GM23338 (cell line): ENCODE results near the gene MAP2K1.

Experiments used
- CREB1 ChIP-seq: fragments of 250-450 bp; sonication (Bioruptor Pico); IDR thresholded peaks from 2 replicates; pipeline ENCODE4 v1.5.0; 2020; ENCODE audit warnings: low read depth, mild to moderate bottlenecking, moderate library complexity
- EZH2 ChIP-seq: fragments of 200-600 bp; sonication (generic); IDR thresholded peaks from one replicate; pipeline ENCODE4 v1.8.0; 2017; ENCODE audit warnings: antibody characterized with exemption, mild to moderate bottlenecking, low read depth; ENCODE audit not compliant: unreplicated experiment
- EZH2phosphoT487 ChIP-seq: fragments of 200-600 bp; sonication (generic); IDR thresholded peaks from one replicate; pipeline ENCODE4 v1.8.1; 2018; ENCODE audit warnings: antibody characterized with exemption; ENCODE audit not compliant: unreplicated experiment
- JUNB ChIP-seq: IDR thresholded peaks from one replicate; pipeline ENCODE4 v1.6.1; 2016; ENCODE audit warnings: antibody characterized with exemption; ENCODE audit not compliant: unreplicated experiment
- NANOG ChIP-seq: IDR thresholded peaks from 2 replicates; pipeline ENCODE4 v1.6.1; 2016; ENCODE audit warnings: antibody characterized with exemption, borderline replicate concordance
- POLR2AphosphoS5 ChIP-seq: IDR thresholded peaks from 2 replicates; pipeline ENCODE4 v1.6.1; 2016; ENCODE audit warnings: antibody characterized with exemption, low read depth
- STAT1 ChIP-seq: IDR thresholded peaks from one replicate; pipeline ENCODE4 v1.6.1; 2016; ENCODE audit warnings: antibody characterized with exemption; ENCODE audit not compliant: unreplicated experiment
- ZNF114 ChIP-seq: fragments of 250-450 bp; sonication (Bioruptor Pico); IDR thresholded peaks from 2 replicates; pipeline ENCODE4 v1.5.0; 2020; ENCODE audit warnings: mild to moderate bottlenecking, moderate library complexity
- ZNF331 ChIP-seq: fragments of 250-450 bp; sonication (Bioruptor Pico); IDR thresholded peaks from 2 replicates; pipeline ENCODE4 v1.5.0; 2020; ENCODE audit warnings: low read depth, mild to moderate bottlenecking, moderate library complexity
- TF ChIP-seq, protein P1 (sequence below), 2 experiments: fragments of 200-600 bp in 1 of 2; sonication (generic) in 1 of 2; conservative IDR thresholded peaks; 2 replicates each; pipeline versions ENCODE4 v1.5.1 to v1.6.1; 2016 to 2017; ENCODE audit warnings: antibody characterized with exemption in 2 of 2, low read depth in 2 of 2, mild to moderate bottlenecking in 2 of 2, moderate library complexity in 1 of 2
- TF ChIP-seq, protein P2 (sequence below): IDR thresholded peaks from 2 replicates; pipeline ENCODE4 v1.6.1; 2016; ENCODE audit warnings: antibody characterized with exemption
- TF ChIP-seq, protein P3 (sequence below): IDR thresholded peaks from one replicate; pipeline ENCODE4 v1.6.1; 2018; ENCODE audit warnings: antibody characterized with exemption; ENCODE audit not compliant: unreplicated experiment
- TF ChIP-seq, protein P4 (sequence below): fragments of 250-450 bp; sonication (Bioruptor Pico); IDR thresholded peaks from 2 replicates; pipeline ENCODE4 v1.5.0; 2020; ENCODE audit warnings: mild to moderate bottlenecking, moderate library complexity

DNA sequence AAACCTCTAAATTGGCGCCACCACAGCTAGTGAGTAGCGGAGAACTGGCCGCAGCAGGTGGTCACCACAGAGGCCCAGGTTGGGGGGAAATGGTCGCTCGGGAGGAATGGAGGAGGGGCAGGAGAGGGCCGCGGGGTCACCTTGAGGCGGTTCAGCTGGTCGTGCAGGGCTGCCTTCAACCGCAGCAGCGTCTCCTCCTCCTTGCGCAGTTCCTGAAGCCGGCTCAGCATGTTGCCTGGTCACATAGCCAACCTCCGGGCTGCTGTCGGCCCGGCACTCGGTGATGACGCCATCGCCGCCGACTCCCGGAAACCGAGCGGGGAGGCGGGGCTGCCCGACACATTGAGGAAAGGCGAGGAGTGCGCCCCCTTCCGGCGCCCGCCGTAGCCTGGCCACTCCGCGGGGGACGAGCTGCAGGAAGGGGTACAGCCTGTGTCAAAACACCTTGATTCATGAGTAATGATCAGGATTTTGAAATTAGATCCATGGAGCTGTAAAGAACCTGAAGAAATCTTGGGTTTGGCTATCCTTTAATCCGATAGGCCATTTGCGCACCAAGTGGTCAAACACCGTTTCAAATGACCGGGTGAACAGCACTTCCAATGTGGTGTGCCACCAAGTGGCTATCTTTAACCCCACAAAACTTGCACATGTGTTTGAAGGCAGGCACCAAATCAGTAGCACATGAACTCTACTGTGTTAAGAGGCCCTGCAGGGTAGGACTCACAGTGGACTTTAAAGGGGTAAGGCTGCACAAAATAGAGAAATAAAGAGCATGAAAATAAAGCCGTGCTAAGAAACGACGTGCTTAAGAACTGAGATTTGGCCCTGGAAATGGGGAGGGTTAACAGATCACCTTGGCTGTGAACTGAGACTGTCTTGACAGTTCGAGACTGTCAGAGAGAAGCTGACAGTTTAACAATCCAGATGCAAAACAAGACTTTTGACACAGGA is 111.1 kb downstream of the MAP2K1 start, which contains the start of gene SNAPC5:
- TF ChIP-seq, protein P1, sequence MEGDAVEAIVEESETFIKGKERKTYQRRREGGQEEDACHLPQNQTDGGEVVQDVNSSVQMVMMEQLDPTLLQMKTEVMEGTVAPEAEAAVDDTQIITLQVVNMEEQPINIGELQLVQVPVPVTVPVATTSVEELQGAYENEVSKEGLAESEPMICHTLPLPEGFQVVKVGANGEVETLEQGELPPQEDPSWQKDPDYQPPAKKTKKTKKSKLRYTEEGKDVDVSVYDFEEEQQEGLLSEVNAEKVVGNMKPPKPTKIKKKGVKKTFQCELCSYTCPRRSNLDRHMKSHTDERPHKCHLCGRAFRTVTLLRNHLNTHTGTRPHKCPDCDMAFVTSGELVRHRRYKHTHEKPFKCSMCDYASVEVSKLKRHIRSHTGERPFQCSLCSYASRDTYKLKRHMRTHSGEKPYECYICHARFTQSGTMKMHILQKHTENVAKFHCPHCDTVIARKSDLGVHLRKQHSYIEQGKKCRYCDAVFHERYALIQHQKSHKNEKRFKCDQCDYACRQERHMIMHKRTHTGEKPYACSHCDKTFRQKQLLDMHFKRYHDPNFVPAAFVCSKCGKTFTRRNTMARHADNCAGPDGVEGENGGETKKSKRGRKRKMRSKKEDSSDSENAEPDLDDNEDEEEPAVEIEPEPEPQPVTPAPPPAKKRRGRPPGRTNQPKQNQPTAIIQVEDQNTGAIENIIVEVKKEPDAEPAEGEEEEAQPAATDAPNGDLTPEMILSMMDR (conservative IDR thresholded peaks at IDR 0.05; ENCODE audit: low read depth in 2 of 2), result peak; percentile 85 to 95
- TF ChIP-seq, protein P2, sequence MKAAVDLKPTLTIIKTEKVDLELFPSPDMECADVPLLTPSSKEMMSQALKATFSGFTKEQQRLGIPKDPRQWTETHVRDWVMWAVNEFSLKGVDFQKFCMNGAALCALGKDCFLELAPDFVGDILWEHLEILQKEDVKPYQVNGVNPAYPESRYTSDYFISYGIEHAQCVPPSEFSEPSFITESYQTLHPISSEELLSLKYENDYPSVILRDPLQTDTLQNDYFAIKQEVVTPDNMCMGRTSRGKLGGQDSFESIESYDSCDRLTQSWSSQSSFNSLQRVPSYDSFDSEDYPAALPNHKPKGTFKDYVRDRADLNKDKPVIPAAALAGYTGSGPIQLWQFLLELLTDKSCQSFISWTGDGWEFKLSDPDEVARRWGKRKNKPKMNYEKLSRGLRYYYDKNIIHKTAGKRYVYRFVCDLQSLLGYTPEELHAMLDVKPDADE, result peak; percentile 83
- no peak for TF ChIP-seq EZH2phosphoT487
- TF ChIP-seq EZH2, result no peak
- peak; percentile 93 for TF ChIP-seq POLR2AphosphoS5
- TF ChIP-seq CREB1, result peak; percentile 97
- no peak for TF ChIP-seq JUNB
- TF ChIP-seq, protein P3, sequence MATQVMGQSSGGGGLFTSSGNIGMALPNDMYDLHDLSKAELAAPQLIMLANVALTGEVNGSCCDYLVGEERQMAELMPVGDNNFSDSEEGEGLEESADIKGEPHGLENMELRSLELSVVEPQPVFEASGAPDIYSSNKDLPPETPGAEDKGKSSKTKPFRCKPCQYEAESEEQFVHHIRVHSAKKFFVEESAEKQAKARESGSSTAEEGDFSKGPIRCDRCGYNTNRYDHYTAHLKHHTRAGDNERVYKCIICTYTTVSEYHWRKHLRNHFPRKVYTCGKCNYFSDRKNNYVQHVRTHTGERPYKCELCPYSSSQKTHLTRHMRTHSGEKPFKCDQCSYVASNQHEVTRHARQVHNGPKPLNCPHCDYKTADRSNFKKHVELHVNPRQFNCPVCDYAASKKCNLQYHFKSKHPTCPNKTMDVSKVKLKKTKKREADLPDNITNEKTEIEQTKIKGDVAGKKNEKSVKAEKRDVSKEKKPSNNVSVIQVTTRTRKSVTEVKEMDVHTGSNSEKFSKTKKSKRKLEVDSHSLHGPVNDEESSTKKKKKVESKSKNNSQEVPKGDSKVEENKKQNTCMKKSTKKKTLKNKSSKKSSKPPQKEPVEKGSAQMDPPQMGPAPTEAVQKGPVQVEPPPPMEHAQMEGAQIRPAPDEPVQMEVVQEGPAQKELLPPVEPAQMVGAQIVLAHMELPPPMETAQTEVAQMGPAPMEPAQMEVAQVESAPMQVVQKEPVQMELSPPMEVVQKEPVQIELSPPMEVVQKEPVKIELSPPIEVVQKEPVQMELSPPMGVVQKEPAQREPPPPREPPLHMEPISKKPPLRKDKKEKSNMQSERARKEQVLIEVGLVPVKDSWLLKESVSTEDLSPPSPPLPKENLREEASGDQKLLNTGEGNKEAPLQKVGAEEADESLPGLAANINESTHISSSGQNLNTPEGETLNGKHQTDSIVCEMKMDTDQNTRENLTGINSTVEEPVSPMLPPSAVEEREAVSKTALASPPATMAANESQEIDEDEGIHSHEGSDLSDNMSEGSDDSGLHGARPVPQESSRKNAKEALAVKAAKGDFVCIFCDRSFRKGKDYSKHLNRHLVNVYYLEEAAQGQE, result no peak
- TF ChIP-seq, protein P4, sequence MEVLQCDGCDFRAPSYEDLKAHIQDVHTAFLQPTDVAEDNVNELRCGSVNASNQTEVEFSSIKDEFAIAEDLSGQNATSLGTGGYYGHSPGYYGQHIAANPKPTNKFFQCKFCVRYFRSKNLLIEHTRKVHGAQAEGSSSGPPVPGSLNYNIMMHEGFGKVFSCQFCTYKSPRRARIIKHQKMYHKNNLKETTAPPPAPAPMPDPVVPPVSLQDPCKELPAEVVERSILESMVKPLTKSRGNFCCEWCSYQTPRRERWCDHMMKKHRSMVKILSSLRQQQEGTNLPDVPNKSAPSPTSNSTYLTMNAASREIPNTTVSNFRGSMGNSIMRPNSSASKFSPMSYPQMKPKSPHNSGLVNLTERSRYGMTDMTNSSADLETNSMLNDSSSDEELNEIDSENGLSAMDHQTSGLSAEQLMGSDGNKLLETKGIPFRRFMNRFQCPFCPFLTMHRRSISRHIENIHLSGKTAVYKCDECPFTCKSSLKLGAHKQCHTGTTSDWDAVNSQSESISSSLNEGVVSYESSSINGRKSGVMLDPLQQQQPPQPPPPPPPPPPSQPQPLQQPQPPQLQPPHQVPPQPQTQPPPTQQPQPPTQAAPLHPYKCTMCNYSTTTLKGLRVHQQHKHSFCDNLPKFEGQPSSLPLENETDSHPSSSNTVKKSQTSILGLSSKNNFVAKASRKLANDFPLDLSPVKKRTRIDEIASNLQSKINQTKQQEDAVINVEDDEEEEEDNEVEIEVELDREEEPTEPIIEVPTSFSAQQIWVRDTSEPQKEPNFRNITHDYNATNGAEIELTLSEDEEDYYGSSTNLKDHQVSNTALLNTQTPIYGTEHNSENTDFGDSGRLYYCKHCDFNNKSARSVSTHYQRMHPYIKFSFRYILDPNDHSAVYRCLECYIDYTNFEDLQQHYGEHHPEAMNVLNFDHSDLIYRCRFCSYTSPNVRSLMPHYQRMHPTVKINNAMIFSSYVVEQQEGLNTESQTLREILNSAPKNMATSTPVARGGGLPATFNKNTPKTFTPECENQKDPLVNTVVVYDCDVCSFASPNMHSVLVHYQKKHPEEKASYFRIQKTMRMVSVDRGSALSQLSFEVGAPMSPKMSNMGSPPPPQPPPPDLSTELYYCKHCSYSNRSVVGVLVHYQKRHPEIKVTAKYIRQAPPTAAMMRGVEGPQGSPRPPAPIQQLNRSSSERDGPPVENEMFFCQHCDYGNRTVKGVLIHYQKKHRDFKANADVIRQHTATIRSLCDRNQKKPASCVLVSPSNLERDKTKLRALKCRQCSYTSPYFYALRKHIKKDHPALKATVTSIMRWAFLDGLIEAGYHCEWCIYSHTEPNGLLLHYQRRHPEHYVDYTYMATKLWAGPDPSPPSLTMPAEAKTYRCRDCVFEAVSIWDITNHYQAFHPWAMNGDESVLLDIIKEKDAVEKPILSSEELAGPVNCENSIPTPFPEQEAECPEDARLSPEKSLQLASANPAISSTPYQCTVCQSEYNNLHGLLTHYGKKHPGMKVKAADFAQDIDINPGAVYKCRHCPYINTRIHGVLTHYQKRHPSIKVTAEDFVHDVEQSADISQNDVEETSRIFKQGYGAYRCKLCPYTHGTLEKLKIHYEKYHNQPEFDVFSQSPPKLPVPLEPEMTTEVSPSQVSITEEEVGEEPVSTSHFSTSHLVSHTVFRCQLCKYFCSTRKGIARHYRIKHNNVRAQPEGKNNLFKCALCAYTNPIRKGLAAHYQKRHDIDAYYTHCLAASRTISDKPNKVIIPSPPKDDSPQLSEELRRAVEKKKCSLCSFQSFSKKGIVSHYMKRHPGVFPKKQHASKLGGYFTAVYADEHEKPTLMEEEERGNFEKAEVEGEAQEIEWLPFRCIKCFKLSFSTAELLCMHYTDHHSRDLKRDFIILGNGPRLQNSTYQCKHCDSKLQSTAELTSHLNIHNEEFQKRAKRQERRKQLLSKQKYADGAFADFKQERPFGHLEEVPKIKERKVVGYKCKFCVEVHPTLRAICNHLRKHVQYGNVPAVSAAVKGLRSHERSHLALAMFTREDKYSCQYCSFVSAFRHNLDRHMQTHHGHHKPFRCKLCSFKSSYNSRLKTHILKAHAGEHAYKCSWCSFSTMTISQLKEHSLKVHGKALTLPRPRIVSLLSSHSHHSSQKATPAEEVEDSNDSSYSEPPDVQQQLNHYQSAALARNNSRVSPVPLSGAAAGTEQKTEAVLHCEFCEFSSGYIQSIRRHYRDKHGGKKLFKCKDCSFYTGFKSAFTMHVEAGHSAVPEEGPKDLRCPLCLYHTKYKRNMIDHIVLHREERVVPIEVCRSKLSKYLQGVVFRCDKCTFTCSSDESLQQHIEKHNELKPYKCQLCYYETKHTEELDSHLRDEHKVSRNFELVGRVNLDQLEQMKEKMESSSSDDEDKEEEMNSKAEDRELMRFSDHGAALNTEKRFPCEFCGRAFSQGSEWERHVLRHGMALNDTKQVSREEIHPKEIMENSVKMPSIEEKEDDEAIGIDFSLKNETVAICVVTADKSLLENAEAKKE (CRISPR knock-in tag), result no peak
- no peak for TF ChIP-seq STAT1
- no peak for TF ChIP-seq ZNF331 (CRISPR knock-in tag)
- no peak for TF ChIP-seq NANOG
- no peak for TF ChIP-seq ZNF114 (CRISPR knock-in tag)
